GM12892 (cell line): ENCODE data around the gene ZDHHC14. TPM values are rescaled to one million over a fixed set of nuclear protein-coding genes. Genes with fewer than 3 reads are reported as not detected.
"Not testable (repeated sequence)": the region's sequence is repeated elsewhere in the genome, so short reads cannot be mapped to it uniquely, and the experiment has no call there.

Source experiments
- DNase-seq: peaks from one replicate; pipeline ENCODE4 v3.0.0; 2011; ENCODE audit not compliant: insufficient read length
- FAIRE-seq: peaks from 2 replicates; lab custom pipeline; 2011; peaks lifted over from hg19 to GRCh38; lab: Jason Lieb, UNC
- POLR2A ChIP-seq: IDR thresholded peaks from 2 replicates; pipeline ENCODE4 v1.6.1; 2011; ENCODE audit warnings: low read depth, low read length, control low read depth
- POLR2AphosphoS5 ChIP-seq: IDR thresholded peaks from 2 replicates; pipeline ENCODE4 v1.6.1; 2011; ENCODE audit warnings: low read depth, low read length, control low read depth
- TAF1 ChIP-seq: IDR thresholded peaks from 2 replicates; pipeline ENCODE4 v1.6.1; 2011; ENCODE audit warnings: low read depth, mild to moderate bottlenecking, control low read depth, low read length, borderline replicate concordance
- polyA plus RNA-seq: library from polyadenylated mRNA; unstranded; fragments of >200 nt; gene quantifications from one replicate; pipeline ENCODE4 v1.2.1, GENCODE V29; 2012; ENCODE audit warnings: missing spikeins, inconsistent platforms; ENCODE audit not compliant: missing spikeins

The ZDHHC14 gene
- polyA plus RNA-seq = 0.17 TPM

DNA sequence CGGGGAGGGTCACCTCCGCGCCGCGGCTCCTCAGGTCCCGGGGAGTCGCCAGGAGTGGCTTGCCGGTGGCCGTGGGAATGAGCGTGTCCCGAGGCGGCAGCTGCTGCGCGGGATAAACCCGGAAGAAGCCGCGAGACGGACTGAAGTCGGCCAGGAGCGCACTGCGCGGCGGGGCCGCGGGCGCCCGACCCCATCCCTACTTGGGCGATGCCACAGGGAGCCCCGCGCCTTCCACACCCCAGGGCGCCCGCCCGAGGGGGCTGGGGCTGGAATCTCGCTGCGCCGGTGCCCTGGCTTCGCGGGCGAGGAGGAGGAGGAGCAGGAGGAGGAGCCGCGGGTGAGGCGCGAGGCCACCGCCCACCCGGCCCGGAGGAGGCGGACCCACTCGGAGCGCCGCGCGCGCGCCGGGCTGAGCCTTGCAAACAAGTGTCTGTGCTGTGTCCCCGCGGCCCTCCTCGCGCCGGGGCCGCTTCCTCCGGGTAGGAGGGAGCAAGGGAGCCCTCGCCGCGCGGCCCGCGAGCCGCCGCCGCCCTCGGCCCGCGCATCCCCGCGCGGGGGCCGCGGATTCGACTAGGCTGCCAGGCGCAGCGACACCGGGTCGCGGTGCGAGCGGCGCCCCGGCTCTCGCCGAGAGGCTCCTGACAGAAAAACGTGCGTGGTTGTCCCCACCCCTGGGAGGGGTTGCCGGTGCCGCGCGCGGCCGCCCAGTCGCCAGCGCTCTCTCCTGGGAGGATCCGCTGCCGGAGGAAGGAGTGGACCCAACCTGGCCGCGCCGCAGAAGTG, at the start of gene ZDHHC14:
Gene ZDHHC14 (plus strand): TSS at position 412 of the 783 bp plus-strand sequence.
- TF ChIP-seq POLR2A = peak; percentile 56; the same call in 1 of the 2 replicates
- TF ChIP-seq TAF1 = no peak; the same call in 1 of the 2 replicates
- no peak; the same call in 1 of the 2 replicates for TF ChIP-seq POLR2AphosphoS5
- peak; percentile 80 for FAIRE-seq
- DNase-seq = peak; percentile 74

DNA sequence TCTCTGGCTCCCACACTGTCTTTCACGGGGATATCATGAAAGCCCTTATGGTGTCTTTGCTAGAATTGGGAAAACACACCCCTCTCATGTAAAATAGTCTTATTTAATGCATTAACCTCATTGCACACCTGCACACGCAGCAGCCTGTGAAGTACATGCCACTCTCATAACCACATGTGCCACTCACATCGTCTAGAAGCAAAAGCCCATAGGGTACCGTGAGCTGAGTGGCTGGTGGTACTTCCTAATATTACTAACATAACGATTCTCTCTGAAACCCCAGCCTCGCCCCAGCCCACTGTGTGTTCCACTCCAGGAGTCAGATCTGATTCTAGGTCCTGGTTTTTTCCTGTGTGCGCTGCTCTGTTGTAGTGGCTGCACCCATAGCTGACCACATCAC, 48.2 kb upstream of the ZDHHC14 start:
- TF ChIP-seq TAF1 = no peak
- FAIRE-seq (no peak), DNase-seq (no peak)

DNA sequence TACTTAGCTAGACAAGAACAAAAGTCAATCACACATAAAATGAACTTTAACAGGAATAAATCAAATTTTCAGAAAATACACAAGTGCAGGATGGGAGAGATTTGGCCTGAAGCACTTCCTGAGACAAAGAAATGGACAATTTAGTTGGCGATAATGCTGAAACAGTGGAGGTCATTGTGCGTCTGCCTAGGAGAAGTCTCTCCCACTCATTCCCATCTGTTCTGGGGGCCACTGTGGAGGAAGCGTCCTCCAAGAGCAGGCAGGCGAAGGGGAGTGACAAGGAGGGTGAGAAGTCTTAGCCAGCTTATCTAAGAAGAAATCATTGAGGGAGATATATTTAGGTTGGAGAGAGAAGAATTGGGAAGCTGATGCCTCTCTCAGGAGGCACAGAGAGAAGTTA, 47.5 kb upstream of the ZDHHC14 start:
- no peak for FAIRE-seq
- no peak for DNase-seq
- no peak for TF ChIP-seq TAF1
- TF ChIP-seq POLR2A = no peak
- TF ChIP-seq POLR2AphosphoS5 = no peak

DNA sequence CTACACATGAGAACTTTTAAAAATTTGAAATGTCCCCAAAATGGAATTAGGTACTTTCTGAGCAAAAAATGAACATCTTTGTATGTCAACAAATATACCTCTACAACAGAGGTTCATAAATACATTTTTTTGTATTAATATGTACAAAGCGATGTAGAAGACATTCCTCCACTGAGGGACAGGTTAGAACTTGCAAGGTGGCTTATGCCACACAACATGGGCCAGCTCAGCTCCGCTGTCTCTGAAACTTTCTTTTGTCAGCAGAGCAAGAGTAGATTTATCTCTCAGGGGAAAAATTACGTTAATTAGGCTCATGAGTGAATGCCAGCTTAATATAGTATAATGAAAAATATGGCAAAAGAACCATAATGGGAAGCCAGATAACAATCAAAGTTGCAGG, 47.0 kb upstream of the ZDHHC14 start:
- no peak for FAIRE-seq
- DNase-seq = no peak
- TF ChIP-seq POLR2AphosphoS5 (no peak), POLR2A (no peak), TAF1 (no peak)

DNA sequence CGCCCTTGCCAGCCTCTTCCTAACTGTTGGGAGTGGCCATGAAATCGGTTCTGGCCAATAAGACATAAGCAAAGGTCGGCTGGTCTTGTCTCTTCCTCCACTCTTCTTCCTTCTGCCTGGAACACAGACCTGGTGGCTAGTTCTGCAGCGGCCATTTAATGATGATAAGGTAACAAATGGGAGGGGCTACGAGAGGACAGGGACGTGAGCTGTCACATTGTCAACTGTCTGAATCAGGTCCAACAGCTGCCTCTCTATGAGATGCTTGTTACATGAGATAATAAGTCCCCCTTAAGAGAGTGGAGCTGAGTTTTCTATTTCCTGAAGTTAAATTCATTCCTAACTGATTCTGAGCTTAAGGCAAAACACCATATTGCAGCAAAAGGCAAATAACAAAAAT, 45.2 kb upstream of the ZDHHC14 start:
- no peak for TF ChIP-seq TAF1
- no peak for TF ChIP-seq POLR2A
- TF ChIP-seq POLR2AphosphoS5 = no peak
- FAIRE-seq (no peak), DNase-seq (no peak)

DNA sequence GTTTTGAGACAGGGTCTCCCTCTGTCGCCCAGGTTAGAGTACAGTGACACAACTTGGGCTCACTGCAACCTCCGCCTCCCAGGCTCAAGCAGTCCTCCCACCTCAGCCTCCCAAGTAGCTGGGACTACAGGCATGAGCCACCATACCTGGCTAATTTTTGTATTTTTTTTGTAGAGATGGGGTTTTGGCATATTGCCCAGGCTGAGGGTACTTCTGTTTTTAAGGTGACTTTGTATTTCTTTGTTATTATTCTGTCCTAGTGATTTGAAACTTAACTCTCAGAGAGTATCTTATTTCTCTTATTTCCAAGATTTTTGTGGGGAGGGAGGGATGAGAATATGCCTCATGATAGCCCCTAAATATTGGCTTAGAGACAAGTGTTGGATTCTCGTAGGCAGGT, 43.7 kb upstream of the ZDHHC14 start:
- FAIRE-seq, DNase-seq: not testable (repeated sequence)

GRCh38 chr6:157337751-157338150, 43.2 kb upstream of the ZDHHC14 start:
- no peak for FAIRE-seq
- no peak for DNase-seq
- TF ChIP-seq TAF1 = no peak
- TF ChIP-seq POLR2A = no peak
- TF ChIP-seq POLR2AphosphoS5 = no peak

GRCh38 chr6:157339432-157339831, 41.6 kb upstream of the ZDHHC14 start:
- DNase-seq (no peak), FAIRE-seq (no peak)
- TF ChIP-seq POLR2A (no peak), POLR2AphosphoS5 (no peak), TAF1 (no peak)

DNA sequence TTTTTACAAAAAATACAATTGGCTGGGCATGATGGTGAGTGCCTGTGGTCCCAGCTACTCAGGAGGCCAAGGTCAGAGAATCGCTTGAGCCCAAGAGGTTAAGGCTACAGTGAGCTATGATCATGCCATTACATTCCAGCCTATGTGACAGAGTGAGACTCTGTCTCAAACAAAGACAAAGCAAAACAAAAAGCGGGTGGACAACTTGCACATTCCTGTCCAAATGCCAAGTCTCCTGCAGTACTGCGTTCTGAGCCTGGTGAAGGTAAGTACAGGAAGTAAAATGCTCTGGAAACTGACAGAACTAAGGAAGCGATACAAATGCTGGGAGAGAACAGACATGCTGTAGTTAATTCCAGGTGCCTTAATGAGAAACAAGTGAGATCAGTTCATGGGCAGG, 37.3 kb upstream of the ZDHHC14 start:
- TF ChIP-seq TAF1 (no peak), POLR2A (no peak), POLR2AphosphoS5 (no peak)
- no peak for DNase-seq
- no peak for FAIRE-seq

- no peak for DNase-seq
- no peak for FAIRE-seq
- TF ChIP-seq POLR2AphosphoS5 (no peak), POLR2A (no peak), TAF1 (no peak)
Measured at GRCh38 chr6:157346373-157346772, 34.6 kb upstream of the ZDHHC14 start.

- TF ChIP-seq POLR2A = no peak
- TF ChIP-seq POLR2AphosphoS5 = no peak
- TF ChIP-seq TAF1 = no peak
- DNase-seq (no peak), FAIRE-seq (no peak)
Measured at GRCh38 chr6:157358287-157358686, 22.7 kb upstream of the ZDHHC14 start.

DNA sequence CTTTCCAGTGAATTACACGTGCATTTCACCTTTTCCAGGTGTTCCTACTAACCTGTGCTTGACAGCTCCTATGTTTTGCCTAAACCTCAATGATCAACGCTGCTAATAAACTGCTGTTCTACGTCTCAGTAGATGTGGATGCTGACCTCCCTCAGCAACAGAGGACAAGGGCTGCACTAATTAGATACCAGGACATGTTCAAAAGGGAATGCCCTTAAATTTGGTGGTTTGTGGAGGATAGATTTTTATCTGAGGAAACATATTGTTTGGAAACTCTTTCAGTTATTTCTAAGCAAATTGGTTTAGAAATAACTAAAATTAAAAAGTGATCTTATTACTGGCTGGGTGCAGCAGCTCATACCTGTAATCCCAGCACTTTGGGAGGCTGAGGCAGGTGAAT, 19.1 kb upstream of the ZDHHC14 start:
- no peak for FAIRE-seq
- DNase-seq = no peak
- no peak for TF ChIP-seq POLR2AphosphoS5
- TF ChIP-seq TAF1 = no peak
- TF ChIP-seq POLR2A = no peak

DNA sequence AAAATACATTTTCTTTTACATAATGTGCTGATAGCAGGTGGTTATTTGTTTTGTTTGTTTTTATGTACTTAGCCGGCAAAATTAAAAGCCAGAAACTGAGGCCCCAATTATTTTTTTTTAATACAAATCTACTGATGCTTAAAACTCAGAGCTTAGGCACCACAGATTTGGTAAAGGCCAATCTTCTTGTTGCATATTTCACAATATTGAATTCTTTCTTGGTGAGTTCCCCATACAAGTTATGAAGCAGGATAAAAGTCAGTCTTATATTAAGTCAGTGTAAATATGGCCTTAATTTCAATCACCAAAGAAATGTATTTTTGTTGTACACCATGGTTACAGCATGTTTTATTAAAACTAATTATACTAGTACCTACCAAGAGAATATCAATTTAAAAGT, 16.3 kb upstream of the ZDHHC14 start:
- TF ChIP-seq POLR2AphosphoS5 (no peak), TAF1 (no peak), POLR2A (no peak)
- DNase-seq = no peak
- FAIRE-seq = no peak
